Stimulated activated CD8-positive, alpha-beta memory T cell treated with anti-CD3 and anti-CD28 coated beads, Interleukin-4, amount 100 ng/mL, for 4 hours (primary cell): ENCODE results near the gene CERKL.
"Not testable (repeated sequence)": the region's sequence is repeated elsewhere in the genome, so short reads cannot be mapped to it uniquely, and the experiment has no call there.

Experiments used
- DNase-seq, 2 donors: peaks; one replicate each; pipeline ENCODE4 v3.0.0-alpha.2; 2020; ENCODE audit warnings: low read depth in 2 of 2, low spot score in 1 of 2

CERKL gene

GRCh38 chr2:181656450-181657291 lies at the start of gene CERKL:
Gene CERKL, minus strand, starts transcription at chr2:181657105. Its CDS starts 99 bp downstream, at chr2:181657006.
- DNase-seq: no peak

- not testable (repeated sequence) for DNase-seq
Measured at GRCh38 chr2:181702519-181702918, 45.6 kb upstream of the CERKL start.

GRCh38 chr2:181698223-181698622 lies 41.3 kb upstream of the CERKL start:
- no peak for DNase-seq

GRCh38 chr2:181697571-181697970 lies 40.7 kb upstream of the CERKL start:
- no peak for DNase-seq

GRCh38 chr2:181697126-181697525 lies 40.2 kb upstream of the CERKL start:
- no peak for DNase-seq

GRCh38 chr2:181694271-181694670 lies 37.4 kb upstream of the CERKL start:
- DNase-seq: no peak

- no peak for DNase-seq
Measured at GRCh38 chr2:181690860-181691259, 34.0 kb upstream of the CERKL start.

- DNase-seq: no peak
Measured at GRCh38 chr2:181686576-181687185, 29.8 kb upstream of the CERKL start.

GRCh38 chr2:181685150-181685688 lies 28.3 kb upstream of the CERKL start:
- no peak for DNase-seq

GRCh38 chr2:181684454-181685149 lies 27.7 kb upstream of the CERKL start:
- no peak for DNase-seq

GRCh38 chr2:181683518-181684453 lies 26.9 kb upstream of the CERKL start:
- DNase-seq: no peak

- no peak for DNase-seq
Measured at GRCh38 chr2:181682795-181683517, 26.1 kb upstream of the CERKL start.

GRCh38 chr2:181682026-181682789 lies 25.3 kb upstream of the CERKL start:
- no peak for DNase-seq

GRCh38 chr2:181680937-181681811 lies 24.3 kb upstream of the CERKL start:
- no peak for DNase-seq

- DNase-seq: no peak
Measured at GRCh38 chr2:181680055-181680936, 23.4 kb upstream of the CERKL start, which contains the start of gene NEUROD1. Gene NEUROD1, minus strand, starts transcription at chr2:181680517. Its CDS starts 1,657 bp downstream, at chr2:181678860.

- DNase-seq: no peak
Measured at GRCh38 chr2:181679544-181679979, 22.7 kb upstream of the CERKL start.
